Vagina (tissue), 2 donors: ENCODE results near the gene ADAM33.

Experiments used
- POLR2AphosphoS5 ChIP-seq, 2 donors: sonication (generic); formaldehyde crosslinking; IDR thresholded peaks; one replicate each; pipeline ENCODE4 v1.9.0; 2017; ENCODE audit warnings: antibody characterized with exemption in 2 of 2, mild to moderate bottlenecking in 2 of 2, low read depth in 1 of 2; ENCODE audit not compliant: insufficient read depth in 1 of 2
- TF ChIP-seq, protein P1 (sequence below), 3 experiments: fragments of 450-650 bp in 2 of 3; fragments of 200-600 bp in 1 of 3; sonication (generic) in 1 of 3; IDR thresholded peaks; one replicate each; pipeline ENCODE4 v1.5.1; 2017 to 2019; ENCODE audit warnings: antibody characterized with exemption in 3 of 3, mild to moderate bottlenecking in 2 of 3, moderate library complexity in 2 of 3

DNA sequence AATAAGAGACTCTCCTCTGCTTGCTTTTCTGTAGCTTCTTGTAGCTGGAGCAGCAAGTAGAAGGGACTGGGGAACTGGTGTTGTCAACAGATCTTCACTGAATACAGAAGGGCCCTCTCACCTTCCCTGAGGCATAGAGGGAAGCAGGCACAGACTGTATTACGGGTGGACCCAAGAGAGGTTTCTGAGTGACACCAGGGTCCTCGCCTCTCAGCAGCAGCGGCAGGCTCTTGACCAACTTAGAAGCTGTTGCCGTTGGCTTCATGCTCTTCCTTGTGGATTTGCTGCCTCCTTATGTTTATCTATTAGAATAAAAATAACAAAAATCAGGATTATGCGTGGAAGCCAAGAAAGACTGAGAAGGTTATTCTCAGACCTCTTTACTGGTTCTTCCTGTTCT is 50.3 kb downstream of the ADAM33 start:
- TF ChIP-seq POLR2AphosphoS5 (IDR thresholded peaks at IDR 0.05; ENCODE audit: insufficient read depth in 1 of 2, low read depth in 1 of 2): no peak
- TF ChIP-seq, protein P1, sequence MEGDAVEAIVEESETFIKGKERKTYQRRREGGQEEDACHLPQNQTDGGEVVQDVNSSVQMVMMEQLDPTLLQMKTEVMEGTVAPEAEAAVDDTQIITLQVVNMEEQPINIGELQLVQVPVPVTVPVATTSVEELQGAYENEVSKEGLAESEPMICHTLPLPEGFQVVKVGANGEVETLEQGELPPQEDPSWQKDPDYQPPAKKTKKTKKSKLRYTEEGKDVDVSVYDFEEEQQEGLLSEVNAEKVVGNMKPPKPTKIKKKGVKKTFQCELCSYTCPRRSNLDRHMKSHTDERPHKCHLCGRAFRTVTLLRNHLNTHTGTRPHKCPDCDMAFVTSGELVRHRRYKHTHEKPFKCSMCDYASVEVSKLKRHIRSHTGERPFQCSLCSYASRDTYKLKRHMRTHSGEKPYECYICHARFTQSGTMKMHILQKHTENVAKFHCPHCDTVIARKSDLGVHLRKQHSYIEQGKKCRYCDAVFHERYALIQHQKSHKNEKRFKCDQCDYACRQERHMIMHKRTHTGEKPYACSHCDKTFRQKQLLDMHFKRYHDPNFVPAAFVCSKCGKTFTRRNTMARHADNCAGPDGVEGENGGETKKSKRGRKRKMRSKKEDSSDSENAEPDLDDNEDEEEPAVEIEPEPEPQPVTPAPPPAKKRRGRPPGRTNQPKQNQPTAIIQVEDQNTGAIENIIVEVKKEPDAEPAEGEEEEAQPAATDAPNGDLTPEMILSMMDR (IDR thresholded peaks at IDR 0.05): no peak
